MM.1S (cell line): ENCODE data around the gene HRH3.

Experiments
- DNase-seq: peaks from one replicate; pipeline ENCODE4 v3.0.0-alpha.2; 2015
- H2AFZ ChIP-seq: fragments of 300-600 bp; sonication (generic); 2 replicates; pipeline ENCODE4 v1.6.0; 2016; ENCODE audit warnings: antibody characterized with exemption, low read length
- H3F3A ChIP-seq: fragments of 300-600 bp; sonication (generic); 2 replicates; pipeline ENCODE4 v1.6.1; 2016; ENCODE audit warnings: mild to moderate bottlenecking, antibody characterized with exemption, low read length, moderate library complexity, mixed read lengths; ENCODE audit not compliant: insufficient read depth
- H3K27ac ChIP-seq: fragments of 300-600 bp; sonication (generic); 2 replicates; pipeline ENCODE4 v1.5.1; 2016; ENCODE audit warnings: mild to moderate bottlenecking, low read length
- H3K27me3 ChIP-seq: fragments of 300-600 bp; sonication (generic); replicated peaks from 2 replicates; pipeline ENCODE4 v1.6.0; 2016; ENCODE audit warnings: low read length; ENCODE audit not compliant: insufficient read depth
- H3K36me3 ChIP-seq: fragments of 300-600 bp; sonication (generic); replicated peaks from 2 replicates; pipeline ENCODE4 v1.6.1; 2016; ENCODE audit warnings: mild to moderate bottlenecking, low read length, mixed read lengths; ENCODE audit not compliant: insufficient read depth
- H3K4me1 ChIP-seq: fragments of 300-600 bp; sonication (generic); 2 replicates; pipeline ENCODE4 v1.6.1; 2016; ENCODE audit warnings: low read length, mixed read lengths
- H3K4me2 ChIP-seq: fragments of 300-600 bp; sonication (generic); 2 replicates; pipeline ENCODE4 v1.6.0; 2016; ENCODE audit warnings: low read depth, low read length
- H3K4me3 ChIP-seq: fragments of 300-600 bp; sonication (generic); 2 replicates; pipeline ENCODE4 v1.5.1; 2016; ENCODE audit warnings: low read length, mixed read lengths
- H3K79me2 ChIP-seq: fragments of 300-600 bp; sonication (generic); 2 replicates; pipeline ENCODE4 v1.6.1; 2016; ENCODE audit warnings: mixed run types, low read length, mixed read lengths
- H3K9ac ChIP-seq: fragments of 300-600 bp; sonication (generic); 2 replicates; pipeline ENCODE4 v1.6.1; 2016; ENCODE audit warnings: low read length, mixed read lengths
- H3K9me2 ChIP-seq: fragments of 300-600 bp; sonication (generic); replicated peaks from 2 replicates; pipeline ENCODE4 v1.6.1; 2016; ENCODE audit warnings: mild to moderate bottlenecking, low read length, mixed read lengths; ENCODE audit not compliant: insufficient read depth
- H3K9me3 ChIP-seq: fragments of 300-600 bp; sonication (generic); replicated peaks from 2 replicates; pipeline ENCODE4 v1.6.1; 2016; ENCODE audit warnings: mild to moderate bottlenecking, low read length, mixed read lengths; ENCODE audit not compliant: insufficient read depth
- H4K20me1 ChIP-seq: fragments of 300-600 bp; sonication (generic); 2 replicates; pipeline ENCODE4 v1.6.1; 2016; ENCODE audit warnings: mild to moderate bottlenecking, low read length, moderate library complexity, mixed read lengths; ENCODE audit not compliant: insufficient read depth
- CTCF ChIP-seq: fragments of 300-600 bp; sonication (generic); IDR thresholded peaks from 2 replicates; pipeline ENCODE4 v1.5.1; 2016; ENCODE audit warnings: antibody characterized with exemption, low read length, mixed read lengths
- EZH2 ChIP-seq: fragments of 300-600 bp; sonication (generic); optimal IDR thresholded peaks from 2 replicates; pipeline ENCODE3; 2017; ENCODE audit warnings: low read depth, mild to moderate bottlenecking, antibody characterized with exemption, low read length, mixed read lengths
- EZH2phosphoT487 ChIP-seq: fragments of 300-600 bp; sonication (generic); IDR thresholded peaks from 2 replicates; pipeline ENCODE4 v1.6.1; 2018; ENCODE audit warnings: antibody characterized with exemption, low read length

The HRH3 gene

DNA sequence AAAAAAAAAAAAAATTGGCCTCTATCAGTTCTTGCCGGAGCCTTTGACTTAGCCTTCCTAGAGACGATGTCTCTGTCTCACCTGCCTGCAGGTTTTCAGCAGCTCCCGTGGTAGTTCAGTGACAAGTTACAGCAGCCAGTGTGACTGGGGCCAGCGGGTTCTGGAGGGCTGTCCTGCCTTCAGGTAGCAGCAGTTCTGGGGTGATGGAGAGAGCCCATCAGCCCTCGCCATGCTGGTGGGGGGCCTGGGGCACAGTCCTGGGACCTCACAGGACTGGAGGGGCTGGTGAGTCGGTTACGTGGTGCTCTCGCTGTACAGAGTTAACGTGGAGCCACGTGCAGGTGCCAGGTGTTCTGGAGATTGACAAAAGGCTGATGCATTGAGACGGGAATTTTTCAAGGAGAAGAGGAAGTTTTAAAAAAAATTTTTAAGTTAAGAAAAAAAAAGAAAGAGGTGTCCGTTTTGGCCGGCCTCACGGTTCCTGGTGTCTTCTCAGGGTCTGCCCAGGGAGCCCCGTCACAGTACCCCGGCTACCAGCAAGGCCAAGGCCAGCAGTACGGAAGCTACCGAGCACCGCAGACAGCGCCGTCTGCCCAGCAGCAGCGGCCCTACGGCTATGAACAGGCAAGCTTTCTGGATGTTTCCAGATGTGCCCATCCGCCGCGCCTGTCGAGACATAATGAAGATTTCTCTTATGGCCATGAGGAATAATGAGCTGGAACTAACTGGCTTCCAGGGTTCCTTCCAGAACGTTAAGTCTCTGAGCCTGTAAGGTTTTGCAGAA, 45.9 kb downstream of the HRH3 start:
- no peak overlapping the region for H3K4me3 ChIP-seq
- no peaks in the 10 kb centered on the region for H3K9me3 ChIP-seq
- no peaks in the 10 kb centered on the region for H3K4me1 ChIP-seq
- TF ChIP-seq CTCF (no peak), EZH2 (no peak), EZH2phosphoT487 (no peak)
- H3K27ac ChIP-seq, result no peak overlapping the region
- no peaks in the 10 kb centered on the region for H3K27me3 ChIP-seq
- H3K9me2 ChIP-seq, result no peaks in the 10 kb centered on the region
- H3F3A ChIP-seq, result no peaks in the 10 kb centered on the region
- no peaks in the 10 kb centered on the region for H3K36me3 ChIP-seq
- no peak overlapping the region for H3K9ac ChIP-seq
- no peak overlapping the region for H2AFZ ChIP-seq
- no peak for DNase-seq
- H4K20me1 ChIP-seq, result no peaks in the 10 kb centered on the region
- no peaks in the 10 kb centered on the region for H3K79me2 ChIP-seq
- H3K4me2 ChIP-seq, result no peak overlapping the region

DNA sequence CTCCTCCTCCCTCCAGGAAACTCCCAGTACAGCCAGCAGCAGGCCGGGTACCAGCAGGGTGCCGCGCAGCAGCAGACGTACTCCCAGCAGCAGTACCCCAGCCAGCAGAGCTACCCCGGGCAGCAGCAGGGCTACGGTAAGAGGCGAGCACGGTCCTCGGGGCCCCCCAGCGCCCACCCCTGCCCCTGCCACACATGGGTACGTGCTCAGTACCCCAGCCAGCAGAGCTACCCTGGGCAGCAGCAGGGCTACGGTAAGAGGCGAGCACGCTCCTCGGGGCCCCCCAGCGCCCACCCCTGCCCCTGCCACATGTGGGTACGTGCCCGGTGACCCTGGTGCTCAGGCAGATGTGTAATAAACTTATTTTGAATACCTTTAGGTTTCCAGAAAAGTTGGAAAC, 47.4 kb downstream of the HRH3 start:
- H3K9ac ChIP-seq, result no peak overlapping the region
- H3K9me2 ChIP-seq, result no peaks in the 10 kb centered on the region
- no peak overlapping the region for H3K4me2 ChIP-seq
- no peak for TF ChIP-seq CTCF
- TF ChIP-seq EZH2phosphoT487, result no peak
- TF ChIP-seq EZH2, result no peak
- no peak overlapping the region for H3K27ac ChIP-seq
- no peaks in the 10 kb centered on the region for H3K27me3 ChIP-seq
- H3K9me3 ChIP-seq, result no peaks in the 10 kb centered on the region
- H3K36me3 ChIP-seq, result no peaks in the 10 kb centered on the region
- H3F3A ChIP-seq, result no peaks in the 10 kb centered on the region
- H3K4me1 ChIP-seq, result no peaks in the 10 kb centered on the region
- H3K4me3 ChIP-seq, result no peak overlapping the region
- no peak overlapping the region for H2AFZ ChIP-seq
- H4K20me1 ChIP-seq, result no peaks in the 10 kb centered on the region
- H3K79me2 ChIP-seq, result no peaks in the 10 kb centered on the region
- no peak for DNase-seq

GRCh38 chr20:62171245-62171644, 48.8 kb downstream of the HRH3 start:
- TF ChIP-seq EZH2 (no peak), EZH2phosphoT487 (no peak), CTCF (no peak)
- no peaks in the 10 kb centered on the region for H3K79me2 ChIP-seq
- H3K9me2 ChIP-seq, result no peaks in the 10 kb centered on the region
- H3K9me3 ChIP-seq, result no peaks in the 10 kb centered on the region
- no peaks in the 10 kb centered on the region for H3K36me3 ChIP-seq
- no peak overlapping the region for H3K4me2 ChIP-seq
- DNase-seq, result no peak
- no peak overlapping the region for H3K9ac ChIP-seq
- H4K20me1 ChIP-seq, result no peaks in the 10 kb centered on the region
- H2AFZ ChIP-seq, result no peak overlapping the region
- H3K27me3 ChIP-seq, result no peaks in the 10 kb centered on the region
- no peak overlapping the region for H3K4me3 ChIP-seq
- H3F3A ChIP-seq, result no peaks in the 10 kb centered on the region
- no peak overlapping the region for H3K27ac ChIP-seq
- no peaks in the 10 kb centered on the region for H3K4me1 ChIP-seq
